SK-N-MC (cell line): ENCODE data around the gene SLC35F3.

ENCODE experiments used
- EZH2 ChIP-seq: fragments of 200-600 bp; sonication (generic); IDR thresholded peaks from one replicate; pipeline ENCODE4 v1.6.1; 2017; ENCODE audit warnings: antibody characterized with exemption
- POLR2AphosphoS5 ChIP-seq: IDR thresholded peaks from 2 replicates; pipeline ENCODE4 v1.6.1; 2012; ENCODE audit warnings: mild to moderate bottlenecking, low read depth, low read length, borderline replicate concordance

GRCh38 chr1:234170067-234170466 lies 265.6 kb downstream of the SLC35F3 start:
- no peak for TF ChIP-seq POLR2AphosphoS5
- TF ChIP-seq EZH2: no peak
